Measurements from ENCODE around the gene TMEM114.

The TMEM114 gene

GRCh38 chr16:8607214-8607613, 16.9 kb upstream of the TMEM114 start:
- H3K27me3 ChIP-seq (ENCODE audit: insufficient read depth, low read depth, severe bottlenecking), result peaks cover 49% of the 10 kb centered on the region
- H3K9me3 ChIP-seq (ENCODE audit: severe bottlenecking), result peaks cover 7% of the 10 kb centered on the region
- DNase-seq, result no peak
- TF ChIP-seq, protein P1, sequence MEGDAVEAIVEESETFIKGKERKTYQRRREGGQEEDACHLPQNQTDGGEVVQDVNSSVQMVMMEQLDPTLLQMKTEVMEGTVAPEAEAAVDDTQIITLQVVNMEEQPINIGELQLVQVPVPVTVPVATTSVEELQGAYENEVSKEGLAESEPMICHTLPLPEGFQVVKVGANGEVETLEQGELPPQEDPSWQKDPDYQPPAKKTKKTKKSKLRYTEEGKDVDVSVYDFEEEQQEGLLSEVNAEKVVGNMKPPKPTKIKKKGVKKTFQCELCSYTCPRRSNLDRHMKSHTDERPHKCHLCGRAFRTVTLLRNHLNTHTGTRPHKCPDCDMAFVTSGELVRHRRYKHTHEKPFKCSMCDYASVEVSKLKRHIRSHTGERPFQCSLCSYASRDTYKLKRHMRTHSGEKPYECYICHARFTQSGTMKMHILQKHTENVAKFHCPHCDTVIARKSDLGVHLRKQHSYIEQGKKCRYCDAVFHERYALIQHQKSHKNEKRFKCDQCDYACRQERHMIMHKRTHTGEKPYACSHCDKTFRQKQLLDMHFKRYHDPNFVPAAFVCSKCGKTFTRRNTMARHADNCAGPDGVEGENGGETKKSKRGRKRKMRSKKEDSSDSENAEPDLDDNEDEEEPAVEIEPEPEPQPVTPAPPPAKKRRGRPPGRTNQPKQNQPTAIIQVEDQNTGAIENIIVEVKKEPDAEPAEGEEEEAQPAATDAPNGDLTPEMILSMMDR (IDR thresholded peaks at IDR 0.05; ENCODE audit: low read depth, low read length), result no peak
- H3K27ac ChIP-seq, result no peak overlapping the region
- H3K36me3 ChIP-seq, result no peaks in the 10 kb centered on the region
- no peak overlapping the region for H3K4me3 ChIP-seq (ENCODE audit: low read depth, low read length)

GRCh38 chr16:8605554-8605953, 15.2 kb upstream of the TMEM114 start:
- DNase-seq, result no peak
- H3K27me3 ChIP-seq (ENCODE audit: insufficient read depth, low read depth, severe bottlenecking), result peaks cover 47% of the 10 kb centered on the region
- no peak overlapping the region for H3K27ac ChIP-seq
- H3K4me3 ChIP-seq (ENCODE audit: low read depth, low read length), result no peak overlapping the region
- peaks cover 7% of the 10 kb centered on the region for H3K9me3 ChIP-seq (ENCODE audit: severe bottlenecking)
- H3K36me3 ChIP-seq, result no peaks in the 10 kb centered on the region
- TF ChIP-seq, protein P1 (IDR thresholded peaks at IDR 0.05; ENCODE audit: low read depth, low read length), result no peak

DNA sequence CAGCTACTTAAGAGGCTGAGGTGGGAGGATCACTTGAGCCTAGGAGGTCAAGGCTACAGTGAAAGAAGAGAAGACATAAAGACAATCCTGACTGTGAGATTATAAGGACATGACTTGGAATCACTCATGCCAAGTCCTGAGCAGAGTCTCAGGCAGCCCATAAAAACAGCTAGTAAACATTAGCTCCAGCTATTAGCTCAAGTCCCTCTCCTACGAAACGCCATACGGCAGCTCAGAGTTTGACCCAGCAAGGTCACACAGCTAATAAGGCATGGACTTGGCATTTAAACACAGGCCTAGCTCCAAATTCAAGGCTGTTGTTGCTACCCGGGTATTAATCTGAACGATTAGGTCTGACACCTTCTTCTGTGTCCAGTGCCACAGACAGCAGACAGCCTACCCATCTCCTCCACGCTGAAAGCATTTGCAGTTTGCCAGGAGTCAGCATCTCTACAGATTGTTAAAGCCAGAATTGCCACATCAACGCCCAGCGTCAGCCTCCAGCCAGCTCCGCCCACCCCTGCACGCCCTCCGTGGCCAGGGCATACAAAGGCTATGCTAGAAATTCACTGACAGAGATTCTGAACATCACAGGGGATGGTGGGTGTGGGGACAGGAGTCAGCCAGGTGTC, 9.9 kb upstream of the TMEM114 start:
- Histone ChIP-seq H3K36me3 (no peaks in the 10 kb centered on the region), H3K27ac (no peak overlapping the region), H3K4me3 (ENCODE audit: low read depth, low read length) (no peak overlapping the region), H3K9me3 (ENCODE audit: severe bottlenecking) (peaks cover 5% of the 10 kb centered on the region), H3K27me3 (ENCODE audit: insufficient read depth, low read depth, severe bottlenecking) (peaks cover 21% of the 10 kb centered on the region)
- DNase-seq, result no peak
- TF ChIP-seq, protein P1 (IDR thresholded peaks at IDR 0.05; ENCODE audit: low read depth, low read length), result no peak

- DNase-seq, result no peak
- no peak overlapping the region for H3K27ac ChIP-seq
- H3K4me3 ChIP-seq (ENCODE audit: low read depth, low read length), result no peak overlapping the region
- TF ChIP-seq, protein P1 (IDR thresholded peaks at IDR 0.05; ENCODE audit: low read depth, low read length), result no peak
- peaks cover 5% of the 10 kb centered on the region for H3K9me3 ChIP-seq (ENCODE audit: severe bottlenecking)
- no peaks in the 10 kb centered on the region for H3K36me3 ChIP-seq
- peaks cover 18% of the 10 kb centered on the region for H3K27me3 ChIP-seq (ENCODE audit: insufficient read depth, low read depth, severe bottlenecking)
These were observed 6.3 kb upstream of the TMEM114 start for GRCh38 chr16:8596581-8596980.

GRCh38 chr16:8595783-8596182, 5.5 kb upstream of the TMEM114 start:
- H3K27ac ChIP-seq, result no peak overlapping the region
- TF ChIP-seq, protein P1 (IDR thresholded peaks at IDR 0.05; ENCODE audit: low read depth, low read length), result no peak
- peaks cover 5% of the 10 kb centered on the region for H3K9me3 ChIP-seq (ENCODE audit: severe bottlenecking)
- DNase-seq, result no peak
- H3K27me3 ChIP-seq (ENCODE audit: insufficient read depth, low read depth, severe bottlenecking), result peaks cover 15% of the 10 kb centered on the region
- no peaks in the 10 kb centered on the region for H3K36me3 ChIP-seq
- no peak overlapping the region for H3K4me3 ChIP-seq (ENCODE audit: low read depth, low read length)

DNA sequence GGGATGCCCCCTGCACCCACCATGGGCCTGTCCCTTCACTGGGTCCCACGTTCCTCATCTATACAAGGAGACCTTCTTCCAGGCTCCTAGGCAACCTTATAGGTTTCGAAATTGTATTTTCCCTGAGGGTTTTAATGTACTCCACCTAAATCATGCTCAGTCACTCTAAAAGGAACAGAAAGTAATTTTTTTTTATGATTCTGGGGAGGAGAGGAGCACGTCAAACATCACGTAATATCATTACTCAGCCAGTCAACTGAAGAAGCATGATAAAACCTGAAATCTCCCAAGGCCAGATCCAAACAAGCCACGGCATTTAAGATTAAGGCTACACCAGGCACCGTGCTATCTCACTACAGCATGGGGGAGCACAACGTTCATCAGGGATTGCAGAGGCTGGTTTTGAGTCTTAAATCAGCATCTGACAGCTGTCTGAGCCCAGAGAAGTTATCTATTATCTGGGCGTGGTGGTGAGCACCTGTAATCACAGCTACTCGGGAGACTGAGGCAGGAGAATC, 3.9 kb upstream of the TMEM114 start:
- Histone ChIP-seq H3K27ac (no peak overlapping the region), H3K27me3 (ENCODE audit: insufficient read depth, low read depth, severe bottlenecking) (peaks cover 29% of the 10 kb centered on the region), H3K36me3 (no peaks in the 10 kb centered on the region), H3K4me3 (ENCODE audit: low read depth, low read length) (no peak overlapping the region), H3K9me3 (ENCODE audit: severe bottlenecking) (peaks cover 5% of the 10 kb centered on the region)
- no peak for DNase-seq
- TF ChIP-seq, protein P1 (IDR thresholded peaks at IDR 0.05; ENCODE audit: low read depth, low read length), result no peak

All from WERI-Rb-1 (cell line).